ENCODE results near the gene OR9Q1.

DNA sequence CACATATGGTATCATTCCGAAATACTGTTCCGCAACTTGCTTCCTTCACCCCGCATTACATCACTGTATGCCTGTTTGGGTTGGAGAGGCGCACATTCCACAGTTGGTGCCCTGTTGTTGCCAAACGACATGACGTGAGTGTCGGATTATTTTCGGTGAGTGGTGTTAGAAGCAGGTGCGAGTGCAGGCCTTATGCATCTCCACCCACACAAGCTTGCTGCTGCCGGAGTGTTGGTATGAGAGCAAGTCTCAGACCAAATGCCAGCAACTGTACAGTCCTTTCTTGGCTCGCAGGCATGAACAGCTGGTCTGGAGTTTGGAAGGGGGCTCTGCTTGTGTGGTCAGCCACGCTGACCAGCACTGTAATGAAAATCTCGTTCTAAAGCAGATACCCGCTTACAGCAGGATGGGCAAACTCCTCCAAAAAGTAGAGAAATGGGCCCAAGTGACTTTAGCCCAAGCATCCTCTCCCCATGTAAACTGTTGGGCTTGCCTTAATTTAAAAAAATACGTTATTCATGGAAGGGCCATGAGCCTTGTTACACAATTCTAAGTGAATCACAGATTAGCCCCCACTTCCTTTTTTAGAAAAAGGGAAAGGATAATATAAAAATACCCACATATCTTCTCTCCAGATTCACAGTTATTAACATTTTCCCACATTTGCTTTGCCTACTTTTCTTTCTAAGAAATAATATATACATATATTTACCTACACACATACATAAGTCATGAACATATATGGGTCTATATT is 48.7 kb upstream of the OR9Q1 start:
- TF ChIP-seq, protein P1, sequence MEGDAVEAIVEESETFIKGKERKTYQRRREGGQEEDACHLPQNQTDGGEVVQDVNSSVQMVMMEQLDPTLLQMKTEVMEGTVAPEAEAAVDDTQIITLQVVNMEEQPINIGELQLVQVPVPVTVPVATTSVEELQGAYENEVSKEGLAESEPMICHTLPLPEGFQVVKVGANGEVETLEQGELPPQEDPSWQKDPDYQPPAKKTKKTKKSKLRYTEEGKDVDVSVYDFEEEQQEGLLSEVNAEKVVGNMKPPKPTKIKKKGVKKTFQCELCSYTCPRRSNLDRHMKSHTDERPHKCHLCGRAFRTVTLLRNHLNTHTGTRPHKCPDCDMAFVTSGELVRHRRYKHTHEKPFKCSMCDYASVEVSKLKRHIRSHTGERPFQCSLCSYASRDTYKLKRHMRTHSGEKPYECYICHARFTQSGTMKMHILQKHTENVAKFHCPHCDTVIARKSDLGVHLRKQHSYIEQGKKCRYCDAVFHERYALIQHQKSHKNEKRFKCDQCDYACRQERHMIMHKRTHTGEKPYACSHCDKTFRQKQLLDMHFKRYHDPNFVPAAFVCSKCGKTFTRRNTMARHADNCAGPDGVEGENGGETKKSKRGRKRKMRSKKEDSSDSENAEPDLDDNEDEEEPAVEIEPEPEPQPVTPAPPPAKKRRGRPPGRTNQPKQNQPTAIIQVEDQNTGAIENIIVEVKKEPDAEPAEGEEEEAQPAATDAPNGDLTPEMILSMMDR (IDR thresholded peaks at IDR 0.05) = no peak
- no peak for TF ChIP-seq POLR2AphosphoS5 (IDR thresholded peaks at IDR 0.05; ENCODE audit: insufficient read depth in 1 of 2, low read depth in 1 of 2)

All from vagina (tissue), 2 donors.